ENCODE data around the gene ITGB5.

Gene ITGB5

DNA sequence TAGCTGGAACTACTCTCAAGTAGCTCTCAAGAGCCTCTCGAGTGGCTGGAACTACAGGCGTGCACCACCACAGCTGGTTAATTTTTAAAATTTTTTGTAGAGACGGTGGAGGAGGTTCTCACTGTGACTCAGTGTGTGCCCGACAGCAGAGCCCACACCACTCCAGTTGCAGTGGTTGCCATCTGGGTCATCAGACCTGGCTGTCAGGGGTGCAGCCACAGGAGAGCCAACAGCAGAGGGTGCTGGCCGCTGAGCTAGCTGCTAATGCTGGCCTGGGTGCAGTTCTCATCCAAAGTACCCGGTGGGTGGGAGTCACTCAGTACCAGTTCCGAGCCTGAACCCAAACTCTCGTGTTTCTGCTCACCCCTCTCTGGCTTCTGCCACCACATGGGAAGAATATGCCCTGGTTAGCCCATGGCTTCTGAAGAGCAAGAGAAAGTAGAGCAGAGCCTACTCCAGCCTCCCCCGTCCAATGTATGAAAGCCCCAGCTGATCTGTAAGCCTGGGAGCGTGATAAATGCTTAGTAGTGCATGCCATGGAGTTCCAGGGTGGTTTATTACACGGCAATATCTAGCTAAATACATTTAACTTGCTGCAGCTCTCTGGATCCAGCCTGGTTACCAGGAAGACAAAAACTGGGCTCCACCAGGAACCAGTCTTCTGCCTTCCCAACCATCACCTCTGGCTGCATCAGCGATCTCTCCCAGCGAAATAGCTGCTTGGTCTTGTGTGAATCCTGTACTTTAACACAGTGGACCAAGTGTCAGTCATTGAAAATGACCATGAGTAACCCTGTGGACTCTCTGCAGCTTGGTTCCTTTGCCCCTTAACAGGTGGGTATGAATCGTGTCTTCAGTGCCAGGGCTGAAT is 139.8 kb downstream of the ITGB5 start:
- DNase-seq (ENCODE audit: low read depth) = no peak

DNA sequence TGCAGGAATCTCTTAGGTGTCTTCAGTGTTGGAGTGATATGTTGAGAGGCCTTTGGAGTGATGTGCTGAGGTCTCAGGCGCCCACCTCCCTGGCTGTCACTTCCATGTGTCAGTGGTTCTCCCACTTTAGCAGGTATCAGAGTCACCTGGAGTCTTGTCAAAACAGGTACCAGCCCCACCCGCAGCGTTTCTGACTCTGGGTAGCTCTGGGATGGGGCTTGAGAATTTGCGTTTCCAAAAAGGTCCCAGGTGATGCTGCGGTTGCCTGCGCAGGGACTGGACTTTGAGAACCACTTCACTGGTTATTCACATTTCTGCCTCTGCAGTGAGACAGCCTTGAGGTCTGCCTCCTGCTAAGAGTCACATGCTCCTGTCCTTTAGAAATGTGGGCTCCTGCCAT is 141.4 kb downstream of the ITGB5 start:
- DNase-seq (ENCODE audit: low read depth) = no peak

DNA sequence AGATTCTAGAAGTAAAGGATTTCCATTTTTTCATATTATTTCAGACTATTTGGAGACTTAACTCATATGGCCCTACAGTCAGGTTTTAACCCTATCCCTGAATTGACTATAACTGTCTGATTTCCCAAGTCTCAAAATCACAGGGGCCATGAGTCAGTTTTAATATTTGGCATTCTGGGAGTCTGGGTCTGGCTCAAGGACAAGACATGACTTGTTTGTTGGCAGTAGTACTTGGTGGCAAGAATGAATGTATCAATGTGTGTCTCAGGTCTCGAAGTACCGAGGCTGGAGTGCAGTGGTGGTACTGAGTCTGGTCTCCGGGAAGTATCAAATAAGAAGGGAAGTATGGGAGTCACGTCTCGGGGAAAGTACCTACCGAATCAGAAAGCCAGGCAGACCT is 146.1 kb downstream of the ITGB5 start:
- no peak for DNase-seq (ENCODE audit: low read depth)

DNA sequence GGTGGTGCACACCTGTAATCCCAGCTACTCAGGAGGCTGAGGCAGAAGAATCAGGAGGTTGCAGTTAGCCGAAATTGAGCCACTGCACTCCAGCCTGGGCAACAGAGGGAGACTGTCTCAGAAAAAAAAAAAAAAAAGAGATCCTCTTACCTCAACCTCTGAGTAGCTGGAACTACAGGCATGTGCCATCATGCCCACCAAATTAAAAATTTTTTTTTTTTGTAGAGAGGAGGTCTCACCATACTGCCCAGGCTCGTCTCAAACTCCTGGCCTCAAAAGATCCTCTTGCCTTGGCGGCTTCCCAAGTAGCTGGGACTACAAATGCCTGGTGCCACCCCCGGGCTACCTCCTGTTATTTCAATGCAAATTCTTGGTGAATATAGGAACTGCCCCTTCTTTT is 155.4 kb downstream of the ITGB5 start:
- no peak for DNase-seq (ENCODE audit: low read depth)

DNA sequence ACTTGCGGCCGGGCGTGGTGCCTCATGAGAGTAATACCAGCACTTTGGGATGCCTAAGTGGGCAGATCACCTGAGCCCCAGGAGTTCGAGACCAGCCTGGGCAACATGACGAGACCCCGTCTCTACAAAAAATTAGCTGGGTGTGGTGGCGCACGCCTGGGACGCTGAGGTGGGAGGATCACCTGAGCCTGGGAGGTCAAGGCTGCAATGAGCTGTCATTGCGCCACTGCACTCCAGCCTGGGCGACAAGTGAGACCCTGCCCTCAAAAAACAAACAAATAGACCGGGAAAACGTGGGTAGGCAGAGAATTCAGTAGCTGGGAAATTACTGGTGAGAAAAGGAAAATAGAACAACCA is 156.2 kb downstream of the ITGB5 start:
- DNase-seq (ENCODE audit: low read depth) = no peak

DNA sequence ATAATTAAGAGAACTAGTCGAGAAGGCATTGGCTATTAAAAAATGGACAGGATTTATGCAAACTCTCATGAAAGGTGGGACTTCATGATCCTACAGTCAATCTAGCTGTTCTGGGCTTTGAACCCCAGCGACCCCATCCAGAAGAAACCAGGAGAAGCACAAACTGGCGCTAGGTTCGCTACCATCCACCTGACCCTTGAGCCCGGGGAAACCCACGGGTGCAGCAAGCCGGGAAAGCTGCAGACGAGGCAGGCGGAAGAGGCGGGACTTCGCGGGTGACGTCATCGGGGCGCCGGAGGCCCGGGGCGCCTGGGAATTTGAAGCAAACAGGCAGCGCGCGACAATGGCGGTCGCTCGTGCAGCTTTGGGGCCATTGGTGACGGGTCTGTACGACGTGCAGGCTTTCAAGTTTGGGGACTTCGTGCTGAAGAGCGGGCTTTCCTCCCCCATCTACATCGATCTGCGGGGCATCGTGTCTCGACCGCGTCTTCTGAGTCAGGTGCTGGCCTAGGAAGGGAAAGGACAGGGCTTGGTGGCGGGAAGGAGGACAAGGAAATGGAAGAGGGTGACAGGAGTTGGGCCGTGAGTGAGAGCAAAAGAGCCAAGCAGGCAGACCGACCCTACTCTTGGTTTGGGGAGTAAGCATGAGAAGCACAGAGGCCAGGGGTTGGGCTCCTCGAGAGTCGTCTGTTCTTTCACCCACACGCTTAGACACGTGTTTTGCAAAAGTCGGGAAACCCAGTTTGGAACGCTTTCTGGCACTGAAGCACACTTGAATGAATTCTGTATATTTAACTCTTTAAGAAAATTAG is 156.8 kb downstream of the ITGB5 start, which contains the start of gene UMPS:
Gene UMPS, plus strand, starts transcription at position 324 of the 812 bp plus-strand sequence. Its CDS starts 20 bp downstream, at position 344.
- peak; percentile 85 for DNase-seq (ENCODE audit: low read depth)

DNA sequence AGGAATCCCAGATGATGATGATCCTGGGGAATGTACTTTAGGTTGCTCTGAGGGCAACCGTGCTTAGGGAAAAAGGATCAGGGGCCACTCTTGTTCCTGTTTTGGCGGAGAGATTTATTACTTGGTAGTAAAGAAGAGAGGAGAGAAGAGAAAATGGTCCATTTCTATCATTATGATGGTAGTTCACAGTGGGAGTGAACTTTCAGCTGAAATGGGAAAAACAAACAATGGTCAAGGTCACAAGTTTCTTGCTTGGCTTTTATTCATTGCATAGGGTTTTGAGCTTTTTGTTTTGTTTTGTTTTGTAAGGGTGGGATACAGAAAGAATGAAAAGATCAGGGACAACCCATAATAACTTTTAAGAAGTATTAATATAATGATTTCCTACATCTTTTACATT is 164.6 kb downstream of the ITGB5 start:
- DNase-seq (ENCODE audit: low read depth) = no peak

DNA sequence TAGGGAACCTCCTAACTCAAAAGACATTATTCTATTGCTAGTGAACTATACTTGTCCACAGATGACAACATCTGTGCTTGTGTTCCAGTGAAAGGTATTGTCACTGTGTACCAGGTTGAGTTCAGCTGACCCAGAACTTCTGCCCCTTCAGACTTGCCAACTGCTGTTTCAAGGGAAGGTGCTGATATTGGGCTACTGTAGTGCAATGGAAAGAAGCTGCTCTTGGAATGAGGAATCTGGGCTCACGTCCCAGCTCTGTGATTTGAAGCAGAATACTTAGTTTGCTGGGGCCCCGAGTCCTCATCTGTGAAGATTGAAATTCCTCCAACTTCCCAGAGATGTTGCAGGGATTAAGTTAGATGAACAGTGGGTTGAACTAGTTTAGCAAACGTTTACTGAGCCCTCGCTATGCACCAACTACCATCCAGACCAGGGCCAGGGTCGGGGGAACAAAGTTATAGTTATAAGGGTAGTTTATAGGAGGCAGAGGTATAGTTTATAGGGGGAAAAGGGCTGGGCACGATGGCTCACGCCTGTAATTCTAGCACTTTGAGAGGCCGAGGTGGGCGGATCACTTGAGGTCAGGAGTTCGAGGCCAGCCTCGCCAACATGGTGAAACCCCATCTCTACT is 172.8 kb downstream of the ITGB5 start:
- DNase-seq (ENCODE audit: low read depth) = no peak

Data from activated T-helper 1 cell treated with Interleukin-2 at 50 U/mL for 16 hours (primary cell).